GM19452 (cell line): Measurements from ENCODE around the gene LHFPL3.
"Not testable (repeated sequence)": the region's sequence is repeated elsewhere in the genome, so short reads cannot be mapped to it uniquely, and the experiment has no call there.

Source experiments
- ATAC-seq: cut with Tn5 transposase; IDR thresholded peaks from one replicate; pipeline ENCODE4 v1.9.1; 2021; ENCODE audit not compliant: unreplicated experiment

The LHFPL3 gene

DNA sequence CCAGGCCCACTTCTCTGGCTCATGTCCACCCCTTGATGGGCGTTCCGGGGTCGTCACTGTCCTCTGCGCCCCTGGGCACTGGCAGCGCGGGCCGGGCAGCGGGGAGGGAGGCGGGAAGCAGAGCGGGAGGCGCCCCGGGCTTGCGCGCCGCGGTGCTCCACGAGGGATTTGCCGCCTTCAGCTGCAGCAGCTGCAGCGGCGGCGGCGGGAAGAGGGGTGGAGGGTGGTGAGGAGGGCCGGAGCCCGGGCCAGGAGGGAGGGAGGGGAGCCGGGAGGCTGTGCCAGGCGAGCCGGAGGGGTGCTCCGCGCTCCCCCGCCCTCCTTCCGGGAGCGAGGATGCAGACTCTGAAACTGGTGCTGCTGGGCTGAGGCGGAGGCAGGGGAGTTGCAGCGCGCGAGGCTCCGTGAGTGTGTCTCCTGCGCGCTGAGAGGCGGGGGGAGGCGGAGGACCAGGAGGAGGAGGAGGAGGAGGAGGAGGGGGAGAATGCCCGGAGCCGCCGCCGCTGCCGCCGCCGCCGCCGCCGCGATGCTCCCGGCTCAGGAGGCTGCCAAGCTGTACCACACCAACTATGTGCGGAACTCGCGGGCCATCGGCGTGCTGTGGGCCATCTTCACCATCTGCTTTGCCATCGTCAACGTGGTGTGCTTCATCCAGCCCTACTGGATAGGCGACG, at the start of gene LHFPL3:
Gene LHFPL3, plus strand, starts transcription at position 308 of the 674 bp plus-strand sequence.
- ATAC-seq = no peak

DNA sequence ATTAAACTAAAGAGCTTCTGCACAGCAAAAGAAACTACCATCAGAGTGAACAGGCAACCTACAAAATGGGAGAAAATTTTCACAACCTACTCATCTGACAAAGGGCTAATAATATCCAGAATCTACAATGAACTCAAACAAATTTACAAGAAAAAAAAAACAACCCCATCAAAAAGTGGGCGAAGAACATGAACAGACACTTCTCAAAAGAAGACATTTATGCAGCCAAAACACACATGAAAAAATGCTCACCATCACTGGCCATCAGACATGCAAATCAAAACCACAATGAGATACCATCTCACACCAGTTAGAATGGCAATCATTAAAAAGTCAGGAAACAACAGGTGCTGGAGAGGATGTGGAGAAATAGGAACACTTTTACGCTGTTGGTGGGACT, 46.7 kb upstream of the LHFPL3 start:
- ATAC-seq = not testable (repeated sequence)

DNA sequence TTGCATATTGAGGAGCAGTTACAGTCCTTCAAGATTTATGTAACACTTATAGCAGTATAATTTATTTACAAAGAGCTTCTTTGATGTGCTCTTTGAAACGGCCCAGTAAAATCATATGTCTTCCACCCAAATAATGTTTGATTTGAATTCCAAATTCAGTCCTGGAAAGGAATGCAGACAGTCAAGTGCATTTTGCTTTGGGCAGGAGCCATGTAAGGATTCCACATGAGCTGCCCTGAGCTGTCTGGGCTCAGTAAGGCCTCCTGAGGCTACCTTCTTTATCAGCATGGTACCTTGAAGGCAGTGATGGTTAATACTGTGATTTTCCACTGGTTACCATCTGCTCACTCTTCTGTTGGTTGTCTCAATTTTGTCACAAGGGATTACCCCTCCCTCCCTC, 41.6 kb upstream of the LHFPL3 start:
- ATAC-seq = no peak

DNA sequence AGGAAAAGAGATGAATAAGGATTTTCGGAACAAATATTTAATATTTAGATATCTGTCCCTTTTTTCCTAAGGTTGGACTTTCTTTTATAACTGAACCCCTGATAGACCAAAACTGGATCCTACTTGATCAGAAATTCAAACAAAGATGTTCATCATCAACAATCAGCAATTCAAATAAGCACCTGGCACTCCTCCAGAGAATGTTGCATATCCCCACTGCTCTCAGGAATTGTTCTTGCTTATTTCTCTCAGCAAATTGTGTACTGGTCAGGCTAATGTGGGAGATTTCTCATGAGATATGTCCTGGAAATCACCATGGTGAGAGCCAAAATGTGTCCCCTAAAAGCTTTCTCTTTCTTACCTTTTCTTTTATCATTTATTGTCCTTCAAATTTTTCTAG, 40.3 kb upstream of the LHFPL3 start:
- ATAC-seq = no peak

DNA sequence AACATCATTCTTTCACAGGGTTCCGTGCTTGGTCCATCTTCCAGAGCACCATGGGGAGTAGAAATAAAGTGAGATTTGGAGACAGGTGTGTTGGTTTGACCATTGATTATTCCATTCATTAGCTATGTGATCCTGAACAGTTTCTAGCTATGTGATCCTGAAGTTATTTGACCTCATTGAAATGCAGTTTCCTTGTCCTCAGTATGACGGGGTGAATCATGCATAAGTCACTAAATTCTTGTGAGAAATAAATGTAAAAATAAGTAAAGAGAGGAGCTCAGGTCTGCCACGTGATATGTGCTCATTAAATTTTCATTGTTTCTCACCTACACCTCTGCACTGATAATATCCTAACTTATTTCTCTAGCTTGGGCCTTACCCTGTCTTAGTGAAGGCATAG, 34.1 kb upstream of the LHFPL3 start:
- ATAC-seq = no peak

DNA sequence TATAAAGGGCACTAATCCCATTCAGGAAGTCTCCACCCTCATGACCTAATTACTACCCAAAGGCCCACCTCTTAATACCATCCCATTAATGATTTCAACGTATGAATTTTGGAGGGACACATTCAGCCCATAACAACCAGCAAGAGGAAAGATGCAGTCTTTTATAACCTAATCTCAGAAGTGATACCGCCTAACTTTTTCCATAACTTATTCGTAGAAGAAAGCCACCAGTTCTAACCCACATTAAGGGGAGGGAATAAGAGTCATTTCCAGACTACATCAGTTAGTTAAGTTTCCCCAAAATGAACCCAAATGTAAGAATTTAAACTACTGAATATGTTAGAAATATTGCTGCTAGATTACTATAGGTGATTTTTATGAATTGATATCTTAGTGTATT, 32.1 kb upstream of the LHFPL3 start:
- ATAC-seq = no peak

DNA sequence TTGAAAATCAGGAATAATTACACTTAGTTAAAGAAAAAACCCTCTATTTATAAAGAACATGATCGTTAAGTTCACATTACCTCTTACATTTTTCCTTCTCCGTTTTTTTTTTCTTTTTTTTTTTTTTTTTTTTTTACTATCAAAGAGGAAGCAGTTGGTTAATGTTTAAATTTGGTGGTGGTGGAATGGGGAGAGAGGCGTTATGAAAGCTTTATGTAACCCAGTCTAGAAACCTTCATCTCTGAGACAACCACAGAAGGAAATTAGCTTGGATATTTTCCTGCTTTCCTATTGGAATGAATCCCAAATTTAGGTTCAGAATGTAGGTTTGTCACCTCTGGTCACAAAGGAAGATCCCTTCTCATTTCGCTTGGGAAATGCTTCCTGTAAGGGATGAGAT, 31.5 kb upstream of the LHFPL3 start:
- ATAC-seq = no peak

DNA sequence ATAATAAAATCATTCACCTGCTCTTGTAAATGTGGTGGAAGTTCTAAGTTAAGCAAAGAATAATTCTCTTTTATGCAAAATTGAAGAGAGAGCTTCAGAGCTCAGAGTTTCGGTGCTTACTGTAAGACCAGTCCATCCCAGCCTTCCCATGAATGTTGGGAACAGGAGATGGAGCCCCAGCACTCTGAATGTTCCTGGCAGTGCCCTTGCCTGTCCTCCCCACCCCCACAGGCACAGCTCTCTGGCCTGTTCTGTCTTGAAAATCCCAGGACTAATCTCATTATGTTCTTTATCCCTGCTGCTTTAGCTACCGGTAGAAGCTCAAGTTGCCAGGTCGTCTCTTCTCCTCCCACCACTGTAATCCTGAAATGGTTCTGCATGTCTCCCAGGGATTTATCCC, 29.1 kb upstream of the LHFPL3 start:
- ATAC-seq = no peak

DNA sequence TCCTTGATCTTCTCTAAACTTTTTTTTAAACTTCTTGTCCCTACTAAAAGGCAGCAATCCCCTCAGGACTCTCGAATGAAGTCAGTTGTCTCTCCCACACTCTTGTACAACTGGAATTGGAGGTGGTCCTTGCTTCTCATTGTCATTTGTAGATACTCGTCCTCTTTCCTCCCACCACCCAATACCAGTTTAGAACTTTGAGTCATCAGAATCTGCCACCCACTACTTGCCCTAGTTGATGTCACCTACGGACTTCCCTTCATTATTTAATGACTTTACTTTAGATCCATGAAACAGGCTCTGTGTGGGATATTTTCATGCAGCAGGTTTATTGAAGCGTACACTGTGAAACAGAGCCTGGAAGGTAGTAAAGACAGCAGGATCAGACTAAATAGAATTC, 28.6 kb upstream of the LHFPL3 start:
- no peak for ATAC-seq

DNA sequence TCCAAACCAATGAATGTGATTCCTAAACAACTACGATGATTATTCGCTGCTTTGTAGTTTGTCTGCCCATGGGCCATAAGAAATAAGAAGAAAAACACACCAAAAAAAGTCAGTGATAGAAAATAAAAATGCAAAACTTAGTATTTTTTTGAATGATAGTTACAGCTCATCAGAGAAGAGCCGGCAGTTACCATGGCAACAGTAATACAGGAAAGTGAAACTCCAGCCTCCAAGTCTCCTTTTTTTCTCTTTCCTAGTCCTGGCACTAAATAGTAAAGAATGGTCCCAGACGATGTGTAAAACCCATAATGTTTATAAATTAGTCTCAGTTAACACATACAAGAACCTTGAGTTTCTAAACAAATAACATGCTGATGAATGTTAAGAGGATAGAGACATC, 21.6 kb upstream of the LHFPL3 start:
- no peak for ATAC-seq

DNA sequence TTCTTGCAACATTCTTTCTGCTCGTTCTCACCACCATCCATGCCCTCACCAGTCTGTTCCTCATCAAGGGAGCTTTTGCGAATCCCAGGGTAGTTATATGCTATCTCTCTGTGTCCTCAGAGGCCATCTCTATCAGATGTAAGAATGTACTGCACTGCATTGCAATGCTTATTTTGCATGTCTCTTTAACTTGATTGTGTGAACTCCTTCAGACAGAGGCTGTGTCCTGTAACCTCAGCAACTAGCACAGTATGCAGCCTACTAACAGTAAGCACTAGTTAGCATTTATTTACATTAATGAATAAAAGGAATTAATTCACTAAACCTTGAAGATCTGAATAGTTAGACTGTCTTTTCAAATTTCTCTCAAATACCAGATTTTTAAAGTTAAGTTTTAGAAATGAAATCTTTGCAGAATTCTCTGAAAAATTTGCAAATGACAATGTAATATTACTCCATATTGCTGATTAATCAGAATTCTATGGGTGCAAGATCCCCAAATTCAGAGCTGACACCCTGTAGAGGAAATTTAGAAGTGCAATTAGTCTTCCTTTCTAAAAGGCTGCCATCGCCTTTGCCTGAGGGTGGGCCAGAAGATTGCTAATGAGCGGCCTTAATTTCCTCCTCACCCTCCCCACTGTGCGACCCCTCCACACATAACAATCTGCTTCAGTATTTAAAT, 10.3 kb upstream of the LHFPL3 start:
- no peak for ATAC-seq

DNA sequence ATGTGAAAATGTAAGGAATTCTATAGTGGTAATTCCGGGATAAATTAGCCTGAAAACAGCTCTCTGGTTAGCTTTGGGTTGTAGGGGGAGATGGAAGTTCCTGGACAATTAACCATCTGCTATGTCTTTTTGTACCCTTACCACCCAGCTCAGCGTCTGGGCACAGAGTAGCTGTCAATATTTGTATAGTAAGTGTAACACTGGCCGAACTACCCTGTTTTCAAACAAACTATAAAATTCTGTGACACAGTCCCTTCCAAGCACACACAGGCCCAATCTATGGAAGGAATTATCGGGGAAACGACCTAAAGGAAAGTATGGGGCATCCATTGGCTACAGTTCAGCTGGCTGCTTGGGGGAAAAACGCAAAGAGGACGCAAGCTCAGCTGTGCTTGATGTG, 869 bp upstream of the LHFPL3 start:
- no peak for ATAC-seq

DNA sequence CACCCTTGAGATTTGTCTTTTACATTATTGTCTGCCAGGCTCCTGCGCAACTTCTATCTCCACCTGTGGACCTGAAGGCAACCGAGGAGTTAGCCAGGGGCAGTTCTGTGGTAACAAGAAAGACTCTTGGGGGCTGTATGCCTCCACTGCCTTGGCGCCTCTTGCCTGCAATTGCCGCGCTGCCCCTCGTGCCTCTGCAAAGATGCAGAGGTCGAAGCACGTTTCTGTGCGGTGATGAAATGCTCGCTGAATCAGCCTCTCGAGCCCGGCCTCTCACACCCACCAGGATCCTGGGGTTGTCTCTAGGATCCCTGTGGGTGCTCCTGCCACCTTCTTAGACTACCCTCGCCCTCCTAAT, 486 bp upstream of the LHFPL3 start:
- ATAC-seq = no peak

DNA sequence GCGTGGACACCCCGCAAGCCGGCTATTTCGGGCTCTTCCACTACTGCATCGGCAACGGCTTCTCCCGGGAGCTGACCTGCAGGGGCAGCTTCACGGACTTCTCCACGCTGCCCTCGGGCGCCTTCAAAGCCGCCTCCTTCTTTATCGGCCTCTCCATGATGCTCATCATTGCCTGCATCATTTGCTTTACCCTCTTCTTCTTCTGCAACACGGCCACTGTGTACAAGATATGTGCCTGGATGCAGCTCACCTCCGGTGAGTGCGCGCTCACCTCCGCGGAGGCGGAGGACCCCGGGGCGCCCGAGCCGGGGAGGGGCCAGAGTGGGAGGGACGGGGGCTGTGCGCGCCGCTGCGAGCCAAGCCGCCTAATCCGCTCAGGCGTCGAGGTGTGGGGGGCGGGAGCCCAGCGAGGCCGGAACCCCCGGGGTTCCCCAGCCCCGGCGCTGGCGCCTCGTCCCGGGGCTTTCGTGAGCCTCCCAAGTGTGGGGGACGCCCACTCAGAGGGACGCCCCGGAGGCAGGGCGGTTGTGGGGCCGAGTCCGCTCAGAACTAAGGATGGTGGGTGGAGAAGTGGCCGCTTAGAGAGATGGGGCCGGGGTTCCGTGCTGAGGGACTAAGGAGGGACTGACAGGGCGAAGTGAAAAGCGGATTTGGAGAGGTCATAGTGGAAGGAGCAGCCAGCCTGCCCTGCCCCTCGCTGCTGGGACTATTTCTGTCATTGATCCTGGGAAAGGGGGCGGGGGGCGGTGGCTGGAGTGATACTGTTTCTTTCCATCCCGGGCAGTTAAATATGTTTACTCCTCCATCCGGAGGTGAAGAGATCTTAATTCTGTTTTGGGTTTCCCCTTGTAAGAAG, 795 bp downstream of the LHFPL3 start:
- ATAC-seq = no peak

DNA sequence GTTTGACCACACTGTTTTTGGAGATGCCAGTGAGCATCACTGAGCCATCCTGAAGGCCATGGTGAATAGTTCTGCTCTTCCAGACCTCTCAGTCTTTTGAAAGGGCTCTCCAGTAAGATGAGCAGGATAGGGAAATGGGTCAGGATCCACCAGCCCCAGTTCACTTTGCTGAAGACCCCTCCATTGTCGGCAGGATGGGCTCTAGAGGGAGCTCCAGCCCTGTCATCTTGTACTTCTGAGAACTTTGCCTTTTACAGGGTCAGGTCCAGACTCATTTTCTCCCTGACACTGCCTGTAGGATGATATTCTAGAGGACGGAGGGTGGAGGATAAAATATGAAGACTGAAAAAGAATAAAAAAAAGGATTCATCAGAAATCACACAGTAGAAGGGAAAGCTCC, 13.1 kb downstream of the LHFPL3 start:
- no peak for ATAC-seq

DNA sequence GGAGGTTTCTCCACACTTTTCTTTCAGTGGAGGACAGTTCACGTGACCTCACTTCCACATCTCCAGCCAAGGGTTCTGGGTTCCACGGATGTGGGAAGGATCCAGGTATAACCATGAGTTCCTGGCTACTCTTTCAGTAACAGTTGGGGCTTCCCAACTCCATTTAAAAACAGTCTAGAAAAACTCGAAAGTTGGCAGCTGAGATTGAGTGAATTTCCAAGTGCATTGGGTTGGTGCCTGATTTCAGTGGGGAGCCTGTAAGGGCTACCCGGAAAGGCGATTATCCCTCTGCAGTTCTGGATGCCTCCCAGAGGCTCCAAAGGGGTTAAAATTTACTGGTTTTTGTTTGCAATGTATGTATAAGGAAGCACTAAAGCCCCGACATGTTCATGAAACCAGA, 24.3 kb downstream of the LHFPL3 start:
- ATAC-seq = no peak

DNA sequence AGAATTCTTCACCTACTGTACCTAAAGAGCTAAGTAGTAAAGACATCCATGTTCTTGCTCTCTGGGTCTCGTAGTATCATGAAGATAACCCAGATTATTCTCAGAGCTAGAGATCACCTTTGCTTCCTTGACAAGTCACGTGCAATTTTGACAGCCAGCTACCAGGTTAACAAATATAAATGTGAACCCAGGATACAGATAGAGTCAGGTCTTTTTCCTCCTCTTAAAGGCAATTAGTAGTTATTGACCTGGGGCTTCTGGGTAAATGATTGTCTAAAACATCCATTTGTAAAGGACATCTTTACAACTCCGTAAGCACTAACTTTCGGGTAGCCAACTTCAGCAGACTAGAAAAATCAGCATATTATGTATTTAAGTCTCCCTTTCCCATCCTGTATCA, 28.8 kb downstream of the LHFPL3 start:
- no peak for ATAC-seq

DNA sequence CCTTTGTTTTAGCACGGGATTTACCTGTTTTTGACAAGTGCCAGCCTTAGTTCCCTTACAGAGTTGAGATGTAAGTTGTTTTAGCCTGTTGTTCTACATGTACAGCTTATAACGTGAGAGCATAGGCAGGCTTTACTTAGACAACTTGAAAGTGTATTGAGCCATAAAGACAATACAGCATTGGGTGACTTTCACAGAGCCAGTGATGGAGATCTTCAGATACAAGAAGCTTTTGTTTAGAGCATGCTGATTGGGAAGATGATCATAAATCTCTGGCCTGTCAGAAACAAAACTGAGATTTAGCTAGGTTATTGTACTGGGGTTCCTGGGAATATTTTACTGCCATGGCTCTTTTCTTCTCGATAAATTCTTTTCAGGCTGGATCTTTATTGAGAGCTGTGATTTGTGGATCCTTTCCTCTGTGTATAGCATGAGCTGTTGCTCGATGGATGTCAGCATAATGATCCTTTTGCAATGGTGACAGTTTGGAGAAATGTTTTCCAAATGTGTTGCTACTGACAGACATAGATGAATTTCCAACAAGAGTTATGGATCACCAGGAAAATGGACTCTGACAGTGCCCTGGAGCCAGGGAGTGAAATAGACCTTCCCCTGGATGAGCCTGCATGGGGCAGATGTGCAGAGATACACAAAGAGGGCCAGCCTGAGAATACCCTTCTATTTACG, 30.2 kb downstream of the LHFPL3 start:
- no peak for ATAC-seq

DNA sequence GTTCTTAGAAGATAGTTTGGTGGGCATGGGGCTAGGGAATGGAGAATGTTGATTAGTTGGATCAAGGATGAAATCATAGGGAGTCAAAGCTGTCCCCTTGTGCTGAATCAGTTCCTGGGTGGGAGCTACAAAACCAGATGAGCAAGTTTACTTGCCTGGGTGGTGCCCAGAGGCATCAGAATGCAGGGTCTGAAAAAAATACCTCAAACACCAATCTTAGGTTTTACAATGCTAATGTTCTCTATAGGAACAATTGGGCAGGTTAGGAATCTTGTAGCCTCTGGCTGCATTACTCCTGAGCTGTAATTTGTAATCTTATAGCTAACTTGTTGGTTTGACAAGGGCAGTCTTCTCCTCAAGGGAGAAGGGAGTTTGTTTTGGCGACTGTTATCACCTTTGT, 34.4 kb downstream of the LHFPL3 start:
- ATAC-seq = no peak

DNA sequence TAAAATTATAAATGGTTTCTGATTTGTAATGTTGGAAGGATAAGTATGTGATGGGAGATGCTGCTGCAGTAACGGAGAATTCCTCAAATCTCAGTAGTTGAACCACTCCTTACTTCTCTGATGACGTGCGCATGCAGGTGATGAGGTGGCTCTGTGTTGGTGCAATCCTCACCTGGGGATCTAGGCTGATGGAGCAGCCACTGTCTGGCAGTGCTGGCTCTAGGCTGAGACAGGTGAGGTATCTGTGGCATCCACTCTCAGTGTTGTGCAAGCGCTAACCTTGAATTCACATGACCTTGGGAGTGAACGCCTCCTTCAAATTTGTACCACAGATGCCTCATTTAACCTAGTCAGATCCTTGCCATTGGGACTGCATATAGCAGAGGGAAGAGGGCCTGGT, 35.0 kb downstream of the LHFPL3 start:
- ATAC-seq = no peak

DNA sequence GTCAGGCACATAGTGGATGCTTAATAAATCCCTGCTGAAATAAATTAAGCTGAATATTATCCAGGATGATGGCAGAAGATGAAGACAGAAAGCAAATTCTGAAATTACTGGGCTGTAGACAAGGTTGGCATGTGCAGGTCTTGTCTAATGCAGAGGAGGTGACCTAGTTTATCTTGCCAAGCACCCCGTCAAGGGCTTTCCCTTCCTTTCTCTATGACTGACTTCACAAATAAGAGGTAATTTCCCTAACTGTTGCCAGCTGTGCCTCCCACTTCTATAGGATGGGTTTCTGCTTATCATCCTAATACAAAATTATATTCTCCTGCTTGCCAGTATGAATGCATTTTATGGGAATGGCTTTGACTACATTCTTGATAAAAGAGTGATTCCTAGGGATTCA, 38.0 kb downstream of the LHFPL3 start:
- ATAC-seq = no peak

DNA sequence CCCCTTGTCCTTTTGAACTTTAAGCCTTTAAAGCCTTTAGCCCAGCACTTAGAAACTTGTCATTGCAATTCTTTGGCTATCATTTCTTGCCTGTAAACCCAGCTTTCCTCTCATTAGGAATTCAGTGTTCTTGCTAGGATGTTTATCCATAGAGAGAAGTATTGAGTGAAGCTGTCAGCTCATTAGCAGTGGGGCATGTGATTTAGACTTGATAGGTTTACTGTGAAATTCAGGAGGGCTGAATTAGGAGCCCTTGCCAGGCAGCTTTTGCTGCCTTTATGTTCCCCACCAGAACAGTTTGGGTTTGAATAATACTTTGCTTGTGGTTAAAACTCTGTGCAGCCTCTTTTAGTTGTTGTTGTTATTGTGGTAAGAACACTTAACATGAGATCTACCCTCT, 39.5 kb downstream of the LHFPL3 start:
- no peak for ATAC-seq
